NCI-H1930 (cell line): ENCODE results near the gene IKZF3.
"Not testable (repeated sequence)": the region's sequence is repeated elsewhere in the genome, so short reads cannot be mapped to it uniquely, and the experiment has no call there.

ENCODE experiments used
- DNase-seq, 2 experiments: peaks; one replicate each; lab custom pipeline; 2025; lab: John Stamatoyannopoulos, UW

IKZF3 gene

DNA sequence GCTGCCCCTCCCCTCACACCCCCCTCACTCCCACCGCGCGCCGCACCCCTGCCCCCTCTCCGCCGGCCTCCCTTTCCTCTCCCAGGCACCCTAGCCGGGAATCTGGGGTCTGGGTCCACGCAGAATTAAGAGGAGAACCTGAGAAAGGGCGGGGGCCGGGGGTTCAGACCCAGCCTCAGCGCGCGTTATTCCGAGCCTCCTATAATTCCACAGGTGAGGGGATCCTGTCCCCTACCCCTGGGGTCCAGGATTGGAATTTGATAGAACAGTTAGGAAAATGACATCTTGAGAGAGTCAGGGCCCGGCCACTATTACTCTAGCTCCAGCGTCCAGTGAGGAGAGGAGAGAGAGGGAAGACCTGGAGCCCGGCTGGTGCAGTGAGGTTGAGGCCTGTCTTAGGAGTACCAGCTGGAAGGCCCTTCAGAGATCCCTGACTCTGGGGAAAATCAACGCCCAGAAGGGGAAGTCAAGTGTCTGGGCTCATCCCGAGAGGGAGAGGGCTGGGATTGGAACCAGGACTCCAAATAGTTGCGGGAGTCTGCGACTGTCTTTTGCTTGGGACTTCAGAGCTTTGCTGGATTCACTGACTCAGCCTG, 109.1 kb downstream of the IKZF3 start:
- DNase-seq, result no peak

DNA sequence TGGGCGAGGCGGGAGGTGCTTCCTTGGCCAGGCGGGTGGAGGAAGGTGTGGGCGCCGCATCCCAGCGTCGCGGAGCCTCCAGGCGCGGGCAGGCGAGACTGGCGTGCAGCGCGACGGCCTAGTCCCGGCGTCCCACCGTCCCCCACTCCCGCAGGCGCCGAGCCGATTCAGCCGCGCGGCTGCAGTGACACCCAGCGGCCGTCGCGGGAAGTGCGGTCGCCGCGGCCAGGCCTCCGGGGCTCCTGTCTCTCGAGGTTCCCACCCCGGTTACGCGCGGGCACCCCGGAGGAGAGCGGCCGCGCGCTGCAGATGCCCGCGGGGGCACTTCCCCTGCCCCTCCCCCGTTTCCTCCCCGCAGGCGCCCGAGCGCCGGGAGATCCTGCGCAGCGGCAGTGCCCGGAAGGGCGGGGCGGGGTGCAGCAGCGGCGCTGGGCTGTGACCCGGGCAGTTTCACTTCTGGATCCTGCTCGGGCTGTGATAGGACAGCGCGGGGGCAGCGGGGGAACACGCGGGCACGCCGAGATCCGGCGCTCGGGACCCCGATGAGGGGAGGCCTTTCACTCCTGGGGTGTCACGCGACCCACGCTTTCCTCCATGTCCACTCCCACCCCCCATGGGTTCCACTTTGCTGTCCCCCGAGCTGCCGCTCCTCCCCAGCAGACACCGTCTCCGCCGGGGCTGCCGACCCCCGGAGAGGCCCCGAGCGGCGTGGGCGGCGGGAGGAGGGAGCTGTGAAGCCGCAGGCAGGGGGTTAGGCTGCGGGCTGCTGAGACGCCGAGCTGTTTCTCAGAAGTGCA, 109.8 kb downstream of the IKZF3 start:
- DNase-seq, result peak; percentile 57 to 81

DNA sequence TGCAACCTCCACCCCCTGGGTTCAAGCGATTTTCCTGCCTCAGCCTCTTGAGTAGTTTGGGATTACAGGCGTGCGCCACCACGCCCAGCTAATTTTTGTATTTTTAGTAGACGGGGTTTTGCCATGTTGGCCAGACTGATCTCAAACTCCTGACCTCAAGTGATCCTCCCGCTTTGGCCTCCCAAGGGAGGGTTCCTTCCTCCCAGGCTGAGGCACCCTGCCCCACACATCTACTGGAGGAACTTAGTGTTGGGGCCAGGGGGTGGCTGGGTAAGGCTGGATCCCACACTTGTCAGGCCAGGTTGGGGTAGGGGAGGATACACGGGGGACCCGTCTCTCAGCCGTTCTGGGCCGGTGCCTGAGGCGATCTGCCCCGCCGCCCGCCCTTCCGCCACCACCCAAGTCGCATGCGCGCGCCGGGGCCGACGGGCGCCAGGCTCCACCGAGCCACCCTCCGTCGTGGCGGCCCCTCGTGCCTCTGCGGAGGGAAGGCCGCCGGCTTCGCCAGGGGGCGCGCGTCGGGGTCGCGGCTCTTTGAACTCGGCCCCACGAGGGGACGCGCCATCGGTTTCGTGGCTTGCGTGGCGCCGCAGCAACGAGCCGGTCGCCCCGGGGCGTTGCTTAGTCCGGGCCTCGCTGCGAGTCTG, 110.5 kb downstream of the IKZF3 start:
- peak; percentile 44 to 65 for DNase-seq

DNA sequence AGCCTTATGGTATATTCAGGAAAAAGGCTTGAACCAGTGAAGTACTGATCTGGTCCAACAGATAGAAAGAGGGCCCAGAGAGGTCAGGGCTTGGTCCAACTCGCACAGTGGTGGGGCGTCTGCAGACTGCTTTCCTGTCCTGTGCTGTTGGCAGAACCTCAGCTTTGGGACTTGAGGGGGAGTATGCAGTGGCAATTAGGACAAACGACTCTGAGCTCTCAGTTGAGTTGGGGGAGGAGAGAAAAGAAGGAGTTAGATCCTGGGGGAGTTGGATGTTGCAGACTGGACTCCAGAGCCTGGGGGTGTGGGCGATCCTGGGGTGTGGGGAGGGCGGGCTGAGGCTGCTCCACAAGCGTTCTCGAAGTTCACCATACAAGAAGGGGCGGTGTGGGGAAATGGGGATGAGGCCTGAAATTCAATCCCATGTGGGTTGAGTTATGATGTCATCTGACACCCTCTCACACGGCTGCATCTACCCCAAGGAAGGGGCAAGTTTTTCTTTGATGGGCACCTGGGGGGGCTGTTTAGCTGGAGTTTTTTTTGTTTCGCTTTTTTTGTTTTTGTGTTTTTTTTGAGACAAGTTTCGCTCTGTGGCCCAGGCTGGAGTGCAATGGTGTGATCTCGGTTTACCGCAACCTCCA, 111.8 kb downstream of the IKZF3 start:
- no peak for DNase-seq

DNA sequence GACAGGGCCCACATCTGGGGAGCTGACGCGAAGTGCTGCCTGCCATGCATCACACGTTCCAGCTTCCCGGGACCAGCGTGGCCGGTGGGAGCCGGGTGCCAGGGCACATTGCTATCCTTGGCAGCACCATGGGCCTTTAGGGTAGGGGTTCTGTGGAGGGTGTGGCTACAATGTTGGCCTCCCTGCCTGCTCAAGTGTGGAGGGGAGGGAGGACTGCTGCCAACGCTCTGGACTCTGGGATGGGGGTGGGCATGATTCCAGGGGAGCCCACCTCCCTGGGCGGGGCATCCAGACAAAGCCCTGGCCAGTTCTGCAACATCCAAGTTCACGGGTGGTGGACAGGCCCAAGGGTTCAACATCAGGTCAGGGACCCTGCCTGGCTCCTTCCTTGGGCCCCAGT, 112.5 kb downstream of the IKZF3 start:
- no peak for DNase-seq

DNA sequence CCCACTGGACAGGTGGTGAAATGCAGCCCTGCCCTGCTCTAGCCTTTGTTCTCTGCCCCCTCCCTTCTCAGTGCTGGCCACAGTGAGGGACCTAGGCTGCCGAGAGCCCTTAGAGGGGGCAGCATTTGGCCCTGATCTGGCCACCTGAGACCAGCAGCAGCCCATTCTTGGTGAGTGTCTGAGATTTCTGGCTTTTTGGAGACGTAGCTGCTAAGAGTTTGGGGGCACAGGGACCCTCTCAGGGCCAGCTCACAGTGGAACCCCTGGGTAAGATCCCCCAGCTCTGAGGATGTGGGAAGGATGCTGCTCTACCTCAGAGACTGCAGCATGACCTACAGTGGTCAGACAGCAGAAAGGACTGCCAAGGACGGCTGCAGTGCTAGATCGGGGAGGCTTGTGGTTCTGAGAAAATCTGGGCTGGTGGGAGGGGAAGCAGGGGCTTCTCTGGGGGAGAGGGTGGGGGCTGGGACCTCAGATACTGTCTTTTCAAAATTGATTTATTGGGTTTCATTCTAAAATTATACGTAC, 113.0 kb downstream of the IKZF3 start:
- DNase-seq, result no peak

DNA sequence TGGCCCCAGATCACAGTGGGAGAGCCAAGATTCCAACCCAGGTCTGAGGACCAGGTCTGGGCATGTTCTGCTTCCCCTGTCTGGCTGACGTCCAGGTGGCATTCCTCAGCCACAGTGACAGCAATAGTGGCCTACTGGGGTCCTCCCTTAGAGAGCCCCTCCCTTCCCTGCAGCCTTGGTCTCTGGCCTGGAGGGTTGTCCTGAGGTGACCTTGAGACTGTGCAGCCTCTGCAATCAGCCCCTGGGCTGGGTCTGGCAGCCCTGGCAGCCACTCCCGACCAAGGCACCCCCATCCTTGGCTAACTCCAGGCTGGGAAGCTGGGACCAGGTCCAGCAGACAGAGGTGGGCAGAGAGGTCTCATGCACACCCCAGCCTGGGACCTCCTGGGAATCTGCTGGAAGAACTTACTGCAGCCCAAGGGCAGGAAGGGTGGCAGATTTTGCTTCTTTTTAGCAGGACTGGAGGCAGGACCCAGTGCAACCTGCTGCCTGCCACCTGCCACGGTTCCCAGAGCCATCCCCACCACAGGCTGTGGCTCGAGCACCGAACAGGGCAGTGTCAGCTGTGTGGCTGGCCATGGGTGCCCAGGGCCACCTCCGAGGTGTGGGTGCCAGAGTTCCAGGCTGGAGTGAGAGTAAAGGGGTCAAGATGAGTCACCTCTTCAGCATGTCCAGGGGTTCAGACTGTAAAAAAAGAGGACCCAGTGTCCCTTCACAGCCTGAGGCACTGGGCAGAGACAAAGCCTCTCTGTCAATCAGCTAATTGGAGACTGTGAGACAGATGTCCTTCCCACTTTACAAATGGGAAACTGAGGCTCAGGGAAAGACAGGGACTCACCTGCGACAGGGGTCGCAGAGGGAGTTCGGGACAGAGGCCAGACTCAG, 113.7 kb downstream of the IKZF3 start:
- no peak for DNase-seq

DNA sequence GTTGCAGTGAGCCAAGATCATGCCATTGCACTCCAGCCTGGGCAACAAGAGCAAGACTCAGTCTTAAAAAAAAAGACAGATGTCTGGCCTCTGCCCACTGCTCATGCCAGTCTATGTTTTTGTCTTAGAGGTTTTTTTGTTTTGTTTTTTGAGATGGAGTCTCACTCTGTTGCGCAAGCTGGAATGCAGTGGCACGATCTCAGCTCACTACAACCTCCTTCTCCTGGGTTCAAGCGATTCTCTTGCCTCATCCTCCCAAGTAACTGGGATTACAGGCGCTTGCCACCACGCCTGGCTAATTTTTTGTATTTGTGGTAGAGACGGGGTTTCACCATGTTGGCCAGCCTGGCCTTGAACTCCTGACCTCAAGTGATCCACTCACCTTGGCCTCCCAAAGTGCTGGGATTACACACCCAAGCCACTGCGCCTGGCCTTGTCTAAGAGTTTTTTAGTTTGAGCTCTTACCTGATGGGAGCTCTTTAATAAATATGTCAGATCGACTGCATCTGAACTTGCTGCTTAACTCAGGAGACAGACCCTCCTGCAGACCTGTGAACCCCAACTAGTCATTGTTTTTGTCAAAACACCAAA, 115.6 kb downstream of the IKZF3 start:
- not testable (repeated sequence) for DNase-seq

DNA sequence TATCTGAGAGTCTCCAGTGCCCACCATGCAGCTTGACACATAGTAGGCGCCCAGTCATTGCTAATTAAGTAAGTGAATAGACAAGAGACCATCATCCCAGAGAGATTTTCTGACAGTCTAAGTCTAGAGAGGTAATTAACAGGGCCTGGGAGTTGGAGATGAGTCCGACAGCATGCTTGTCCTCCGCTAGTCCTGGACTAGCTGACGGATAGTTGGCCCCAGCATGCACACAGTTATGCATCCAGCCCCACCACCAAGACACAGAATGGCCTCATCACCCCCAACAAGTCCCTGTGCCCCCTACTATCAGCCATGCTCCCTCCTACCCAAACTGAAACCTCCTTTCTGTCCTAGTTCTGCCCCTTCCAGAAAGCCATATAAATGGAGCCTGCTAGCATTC, 116.4 kb downstream of the IKZF3 start:
- DNase-seq, result no peak

DNA sequence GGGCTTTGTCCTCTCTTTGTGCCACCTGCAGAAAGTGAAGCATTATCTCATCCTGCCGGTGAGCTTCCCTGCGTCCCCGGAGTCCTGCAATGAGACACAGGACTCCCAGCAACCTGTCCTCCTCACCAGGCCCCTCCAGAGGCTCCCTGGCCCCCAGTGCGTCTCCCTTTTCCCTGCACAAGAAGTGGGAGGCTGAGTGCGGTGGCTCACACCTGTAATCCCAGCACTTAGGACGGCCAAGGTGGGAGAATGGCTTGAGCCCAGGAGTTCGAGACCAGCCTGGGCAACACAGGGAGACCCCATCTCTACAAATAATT, 118.0 kb downstream of the IKZF3 start:
- DNase-seq, result no peak

DNA sequence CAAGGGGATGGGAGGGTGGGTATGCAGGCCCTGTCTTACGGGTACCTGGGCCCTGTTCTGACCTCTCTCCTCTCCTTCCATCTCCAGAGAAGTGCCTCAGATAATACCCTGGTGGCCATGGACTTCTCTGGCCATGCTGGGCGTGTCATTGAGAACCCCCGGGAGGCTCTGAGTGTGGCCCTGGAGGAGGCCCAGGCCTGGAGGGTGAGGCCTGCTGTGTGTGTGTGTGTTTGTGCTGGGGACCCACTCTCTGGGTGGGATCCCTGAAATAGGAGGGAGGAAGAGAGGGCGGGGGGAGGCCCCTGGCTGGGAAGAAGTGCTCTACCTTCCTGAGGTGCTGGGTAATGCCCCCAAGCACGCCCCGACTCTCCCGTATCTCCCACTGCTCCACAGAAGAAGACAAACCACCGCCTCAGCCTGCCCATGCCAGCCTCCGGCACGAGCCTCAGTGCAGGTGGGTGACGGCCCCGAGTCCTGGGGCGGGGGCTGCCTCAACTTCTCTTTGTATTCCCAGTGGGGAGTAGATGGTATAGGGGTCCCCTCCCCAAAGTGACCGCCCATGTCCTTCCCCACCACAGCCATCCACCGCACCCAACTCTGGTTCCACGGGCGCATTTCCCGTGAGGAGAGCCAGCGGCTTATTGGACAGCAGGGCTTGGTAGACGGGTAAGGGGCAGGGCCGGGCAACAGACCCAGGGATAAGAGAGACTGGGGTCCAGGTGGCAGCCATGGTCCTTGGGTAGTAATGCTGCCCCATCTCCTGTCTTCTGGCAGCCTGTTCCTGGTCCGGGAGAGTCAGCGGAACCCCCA, 118.6 kb downstream of the IKZF3 start:
- no peak for DNase-seq

DNA sequence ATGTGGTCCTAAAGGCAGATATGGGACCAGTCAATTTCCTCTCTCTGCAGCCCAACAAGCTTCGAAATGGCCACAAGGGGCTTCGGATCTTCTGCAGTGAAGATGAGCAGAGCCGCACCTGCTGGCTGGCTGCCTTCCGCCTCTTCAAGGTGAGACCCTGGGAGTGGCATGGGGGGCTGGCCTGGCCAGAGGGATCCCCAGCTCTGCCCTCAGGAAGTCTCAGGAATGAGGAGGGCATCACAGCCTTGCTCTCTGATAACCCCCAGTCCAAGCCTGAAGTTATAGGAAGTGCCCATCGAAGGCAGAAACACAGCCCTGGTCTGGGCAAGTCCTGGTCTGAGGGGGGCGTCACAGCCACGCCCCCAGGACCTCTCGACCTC, 119.3 kb downstream of the IKZF3 start:
- no peak for DNase-seq

DNA sequence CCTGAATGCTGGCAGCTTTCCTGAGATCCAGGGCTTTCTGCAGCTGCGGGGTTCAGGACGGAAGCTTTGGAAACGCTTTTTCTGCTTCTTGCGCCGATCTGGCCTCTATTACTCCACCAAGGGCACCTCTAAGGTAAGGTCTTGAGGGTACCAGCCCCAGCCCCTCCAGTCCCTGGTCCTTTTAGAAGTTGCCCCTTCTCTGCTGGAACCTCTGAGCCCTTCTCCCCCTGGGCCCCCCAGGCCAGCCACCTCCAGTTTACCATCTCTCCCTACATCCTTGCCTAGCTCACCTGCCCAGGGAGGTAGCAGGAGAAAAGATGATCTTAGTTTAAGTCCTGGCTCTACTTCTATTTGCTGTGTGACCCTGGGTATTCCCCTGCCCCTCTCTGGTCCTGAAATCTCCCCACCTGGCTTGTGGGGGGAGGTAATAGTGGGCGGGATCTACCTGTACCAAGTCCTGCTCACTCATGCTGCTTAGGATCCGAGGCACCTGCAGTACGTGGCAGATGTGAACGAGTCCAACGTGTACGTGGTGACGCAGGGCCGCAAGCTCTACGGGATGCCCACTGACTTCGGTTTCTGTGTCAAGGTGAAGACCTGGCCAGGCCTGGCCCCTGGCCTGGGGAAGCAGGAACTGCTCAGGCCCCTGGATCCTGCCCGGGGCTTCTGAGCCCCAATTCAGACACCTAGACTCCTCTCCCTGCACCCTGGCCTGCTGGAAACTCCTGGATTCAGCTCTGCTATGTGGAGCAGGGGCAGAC, 119.9 kb downstream of the IKZF3 start:
- no peak for DNase-seq

DNA sequence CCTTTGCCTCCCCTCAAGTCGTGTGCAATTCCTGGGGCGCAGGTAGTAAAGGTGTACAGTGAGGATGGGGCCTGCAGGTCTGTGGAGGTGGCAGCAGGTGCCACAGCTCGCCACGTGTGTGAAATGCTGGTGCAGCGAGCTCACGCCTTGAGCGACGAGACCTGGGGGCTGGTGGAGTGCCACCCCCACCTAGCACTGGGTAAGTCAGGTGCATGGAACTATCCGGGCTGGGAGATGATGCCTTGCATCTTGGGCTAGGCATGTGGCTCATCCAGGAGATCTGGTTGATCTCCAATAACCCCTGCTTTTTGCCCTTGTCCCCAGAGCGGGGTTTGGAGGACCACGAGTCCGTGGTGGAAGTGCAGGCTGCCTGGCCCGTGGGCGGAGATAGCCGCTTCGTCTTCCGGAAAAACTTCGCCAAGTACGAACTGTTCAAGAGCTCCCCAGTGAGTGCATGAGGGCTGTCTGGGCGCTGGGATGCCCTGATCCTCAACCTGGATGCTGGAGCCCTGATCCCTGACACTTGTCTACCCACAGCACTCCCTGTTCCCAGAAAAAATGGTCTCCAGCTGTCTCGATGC, 121.2 kb downstream of the IKZF3 start:
- no peak for DNase-seq

DNA sequence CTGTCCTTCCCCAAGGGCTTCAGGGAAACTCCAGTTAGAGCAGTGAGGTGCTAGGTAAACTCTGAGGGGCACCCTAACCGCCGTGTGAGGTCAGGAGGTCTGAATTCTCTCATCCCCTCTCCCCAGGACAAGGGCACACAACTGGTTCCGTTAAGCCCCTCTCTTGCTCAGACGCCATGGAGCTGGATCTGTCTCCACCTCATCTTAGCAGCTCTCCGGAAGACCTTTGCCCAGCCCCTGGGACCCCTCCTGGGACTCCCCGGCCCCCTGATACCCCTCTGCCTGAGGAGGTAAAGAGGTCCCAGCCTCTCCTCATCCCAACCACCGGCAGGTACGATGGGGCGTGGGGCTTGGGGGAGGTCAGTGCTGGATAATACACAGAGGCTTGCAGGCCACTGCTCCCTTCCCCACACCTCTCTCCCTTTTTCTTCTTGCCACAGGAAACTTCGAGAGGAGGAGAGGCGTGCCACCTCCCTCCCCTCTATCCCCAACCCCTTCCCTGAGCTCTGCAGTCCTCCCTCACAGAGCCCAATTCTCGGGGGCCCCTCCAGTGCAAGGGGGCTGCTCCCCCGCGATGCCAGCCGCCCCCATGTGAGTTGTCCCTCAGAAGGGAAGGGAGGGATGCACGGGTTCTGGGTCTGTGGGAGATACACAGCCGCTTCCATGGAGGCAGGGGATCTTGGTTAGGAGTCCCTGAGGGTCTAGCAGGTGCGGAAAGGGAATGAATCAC, 121.8 kb downstream of the IKZF3 start:
- DNase-seq, result no peak

DNA sequence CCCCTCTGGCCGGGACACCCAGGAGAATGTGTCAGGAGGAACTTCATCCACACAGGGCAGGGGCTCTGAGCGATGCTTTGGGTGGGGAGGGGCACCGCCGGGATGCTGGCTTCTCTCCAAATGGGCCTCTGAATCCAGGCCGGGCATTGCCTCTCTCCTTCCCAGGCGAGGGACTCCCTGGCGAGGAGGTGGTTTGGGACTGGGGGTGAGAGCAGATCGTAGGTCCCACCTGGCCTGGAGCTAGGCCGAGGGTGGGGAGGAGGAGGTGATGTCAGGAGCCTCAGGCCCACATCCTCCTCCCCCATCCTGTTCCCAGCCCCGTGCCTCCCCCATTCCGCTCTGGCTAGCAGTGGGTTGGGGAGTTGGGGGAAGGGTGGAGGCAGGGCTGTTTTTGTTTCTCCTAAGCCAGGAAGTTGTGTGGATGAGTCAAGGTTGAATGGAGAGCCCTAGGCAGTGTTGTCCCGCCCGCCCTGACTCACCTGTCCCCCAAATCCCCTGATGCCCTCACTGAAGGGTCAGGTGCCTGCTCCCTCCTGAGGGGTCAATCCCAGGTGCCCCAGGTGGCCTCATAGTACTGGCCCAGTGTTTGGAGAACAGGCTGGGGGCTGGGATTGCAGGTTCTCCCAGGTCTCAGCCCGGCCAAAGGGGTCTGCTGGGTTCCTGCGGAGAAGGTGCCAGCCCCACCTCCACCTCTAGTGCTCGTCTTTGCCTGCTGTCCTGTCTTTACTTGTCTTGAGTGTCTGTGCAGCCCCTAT, 123.6 kb downstream of the IKZF3 start:
- no peak for DNase-seq

DNA sequence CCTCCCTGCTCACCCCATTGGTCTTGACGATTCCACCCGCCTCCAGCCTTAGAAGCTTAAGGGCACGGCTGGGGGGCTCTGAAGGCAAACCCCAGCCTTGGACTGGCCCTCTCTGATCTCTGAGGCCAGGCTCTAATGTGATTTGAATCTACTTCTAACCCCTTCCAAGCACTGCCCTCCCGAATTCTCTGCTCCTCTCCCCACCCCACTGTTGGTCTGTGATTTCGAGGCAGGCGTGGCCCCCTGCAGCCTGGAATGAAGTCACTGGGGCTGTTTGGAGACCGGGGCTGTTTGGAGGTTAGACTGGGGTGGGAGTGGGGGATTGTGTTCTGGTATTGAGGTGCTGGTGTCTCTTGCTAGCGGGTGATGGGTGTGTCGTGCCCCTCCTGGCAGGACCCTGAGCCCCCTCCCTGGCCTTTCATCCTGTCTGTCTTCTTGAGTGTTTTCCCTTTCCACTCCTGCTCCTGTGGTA, 124.2 kb downstream of the IKZF3 start:
- DNase-seq, result no peak
